ENCODE results near the gene DHX32.

Gene DHX32

DNA sequence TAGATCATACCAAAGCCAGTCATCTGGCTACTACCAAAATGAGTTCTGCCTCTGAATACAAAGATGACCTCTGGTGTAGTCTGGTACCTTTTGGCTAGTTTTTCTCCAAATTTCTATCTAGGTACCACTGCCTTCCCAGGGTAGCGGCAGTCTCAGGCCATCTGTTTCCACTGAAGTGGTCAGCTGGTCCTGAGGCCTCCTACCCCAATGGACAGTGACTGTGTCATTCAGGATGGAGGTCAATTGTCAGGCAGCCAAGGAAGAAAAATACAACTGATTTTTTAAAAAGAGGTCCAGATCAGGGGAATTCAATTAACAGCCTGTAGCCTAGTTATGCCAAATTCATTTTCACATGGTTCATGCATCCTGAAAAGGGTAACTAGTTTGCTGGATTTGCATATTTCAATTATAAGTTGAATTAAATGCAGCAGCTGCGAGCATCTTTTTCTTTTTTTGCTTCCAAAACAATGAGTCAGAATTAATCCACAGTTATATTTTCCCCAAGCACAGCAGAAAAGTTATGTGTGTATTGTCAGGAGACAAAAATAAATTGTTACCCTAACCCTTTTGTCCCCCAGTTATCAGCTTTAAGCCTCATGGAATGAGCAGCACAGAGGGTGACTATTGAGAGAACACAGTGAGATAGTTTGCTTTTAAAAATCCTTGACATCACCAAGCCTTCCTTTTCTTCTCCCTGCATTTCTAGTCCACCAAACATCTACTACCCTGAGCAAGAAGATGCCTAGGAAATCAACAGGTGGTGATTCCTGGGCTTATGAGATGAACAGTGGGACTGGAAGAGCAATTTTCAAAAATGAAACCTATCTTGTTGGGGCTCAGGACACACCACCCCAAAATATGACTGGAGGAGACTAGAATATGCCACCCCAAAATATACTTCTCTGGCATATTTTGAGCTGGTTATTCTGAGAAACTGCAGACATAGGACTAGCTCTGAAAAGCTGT lies 30.0 kb downstream of the DHX32 start:
- DNase-seq (ENCODE audit: low read depth): no peak
- TF ChIP-seq, protein P1, sequence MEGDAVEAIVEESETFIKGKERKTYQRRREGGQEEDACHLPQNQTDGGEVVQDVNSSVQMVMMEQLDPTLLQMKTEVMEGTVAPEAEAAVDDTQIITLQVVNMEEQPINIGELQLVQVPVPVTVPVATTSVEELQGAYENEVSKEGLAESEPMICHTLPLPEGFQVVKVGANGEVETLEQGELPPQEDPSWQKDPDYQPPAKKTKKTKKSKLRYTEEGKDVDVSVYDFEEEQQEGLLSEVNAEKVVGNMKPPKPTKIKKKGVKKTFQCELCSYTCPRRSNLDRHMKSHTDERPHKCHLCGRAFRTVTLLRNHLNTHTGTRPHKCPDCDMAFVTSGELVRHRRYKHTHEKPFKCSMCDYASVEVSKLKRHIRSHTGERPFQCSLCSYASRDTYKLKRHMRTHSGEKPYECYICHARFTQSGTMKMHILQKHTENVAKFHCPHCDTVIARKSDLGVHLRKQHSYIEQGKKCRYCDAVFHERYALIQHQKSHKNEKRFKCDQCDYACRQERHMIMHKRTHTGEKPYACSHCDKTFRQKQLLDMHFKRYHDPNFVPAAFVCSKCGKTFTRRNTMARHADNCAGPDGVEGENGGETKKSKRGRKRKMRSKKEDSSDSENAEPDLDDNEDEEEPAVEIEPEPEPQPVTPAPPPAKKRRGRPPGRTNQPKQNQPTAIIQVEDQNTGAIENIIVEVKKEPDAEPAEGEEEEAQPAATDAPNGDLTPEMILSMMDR (conservative IDR thresholded peaks at IDR 0.05; ENCODE audit: low read length): no peak
- H3K4me3 ChIP-seq (ENCODE audit: low read length): no peak overlapping the region

DNA sequence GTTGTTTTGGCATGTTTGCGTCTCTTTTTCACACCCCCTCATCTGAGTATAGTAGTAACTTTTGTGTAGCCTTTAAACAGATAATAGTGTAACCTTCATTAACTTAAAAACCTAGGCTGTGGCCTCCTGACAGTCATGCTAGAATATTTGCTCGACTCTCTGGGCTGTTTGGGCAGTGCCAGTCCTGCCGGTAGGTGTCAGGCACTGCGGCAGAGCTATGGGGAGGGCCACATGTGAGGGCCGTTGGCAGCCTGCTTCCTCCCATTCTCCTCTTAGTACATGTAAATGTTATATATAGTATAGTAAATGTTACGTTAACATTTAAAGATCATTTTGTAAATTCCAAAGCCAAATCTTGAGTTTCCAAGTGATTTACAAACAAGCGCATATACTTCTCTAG lies 31.6 kb downstream of the DHX32 start:
- TF ChIP-seq, protein P1 (conservative IDR thresholded peaks at IDR 0.05; ENCODE audit: low read length): no peak
- DNase-seq (ENCODE audit: low read depth): no peak
- H3K4me3 ChIP-seq (ENCODE audit: low read length): no peak overlapping the region

DNA sequence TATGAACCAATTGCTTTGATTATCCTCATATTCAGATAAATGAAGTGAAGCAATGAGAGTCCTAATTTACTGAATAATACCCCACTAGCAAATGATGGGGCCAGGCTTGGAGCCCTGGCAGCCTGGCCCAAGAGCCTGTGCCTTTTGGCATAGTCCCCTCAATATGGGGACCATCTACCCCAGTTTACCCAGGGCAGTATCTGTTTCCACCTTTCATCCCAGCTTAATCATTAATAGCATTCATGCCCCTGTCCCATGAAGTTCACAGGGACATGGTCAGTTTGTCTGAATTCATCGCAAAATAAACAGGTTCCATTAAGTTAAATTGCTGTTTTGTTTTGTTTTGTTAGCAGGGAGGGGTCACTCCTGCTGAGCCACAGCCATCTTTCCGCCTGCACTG lies 32.2 kb downstream of the DHX32 start:
- no peak overlapping the region for H3K4me3 ChIP-seq (ENCODE audit: low read length)
- no peak for DNase-seq (ENCODE audit: low read depth)
- TF ChIP-seq, protein P1 (conservative IDR thresholded peaks at IDR 0.05; ENCODE audit: low read length): no peak

DNA sequence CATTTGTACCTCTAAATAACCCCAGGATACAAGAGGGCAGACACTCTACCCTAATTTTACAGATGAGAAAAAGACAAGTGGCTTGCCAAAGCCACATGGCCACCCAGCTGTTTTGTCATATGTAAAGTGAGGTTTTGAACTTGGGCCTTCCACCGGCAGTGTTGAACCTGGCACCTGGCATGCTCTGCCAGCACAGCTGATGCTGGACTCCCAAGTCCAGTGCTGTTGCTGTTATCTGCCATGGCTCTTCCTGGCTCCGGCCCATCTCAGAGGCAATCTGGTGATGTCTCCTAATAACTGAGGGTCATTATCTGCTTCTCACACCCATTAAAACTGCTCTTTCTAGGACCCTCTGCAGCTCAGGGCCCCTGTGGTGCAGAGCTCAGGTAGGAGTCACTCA lies 32.7 kb downstream of the DHX32 start:
- no peak overlapping the region for H3K4me3 ChIP-seq (ENCODE audit: low read length)
- TF ChIP-seq, protein P1 (conservative IDR thresholded peaks at IDR 0.05; ENCODE audit: low read length): no peak
- no peak for DNase-seq (ENCODE audit: low read depth)

DNA sequence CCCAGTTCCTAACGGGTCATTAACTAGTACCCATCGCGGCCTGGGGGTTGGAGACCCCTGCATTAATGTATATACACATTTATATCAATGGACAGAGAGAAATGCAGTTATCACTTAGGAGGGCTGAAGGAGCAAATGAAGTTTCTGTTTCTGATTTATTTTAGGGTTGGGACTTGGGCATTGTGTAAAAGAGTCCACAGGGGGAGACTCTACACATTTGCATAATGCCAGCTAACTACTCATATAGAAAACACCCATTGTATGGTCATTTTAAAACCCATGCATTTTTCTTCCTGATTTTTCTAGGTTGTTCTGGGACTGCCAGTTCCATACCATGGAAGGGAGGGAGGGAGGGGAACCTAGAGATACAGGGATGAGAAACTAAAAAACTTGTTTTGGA lies 34.2 kb downstream of the DHX32 start:
- TF ChIP-seq, protein P1 (conservative IDR thresholded peaks at IDR 0.05; ENCODE audit: low read length): no peak
- no peak for DNase-seq (ENCODE audit: low read depth)
- no peak overlapping the region for H3K4me3 ChIP-seq (ENCODE audit: low read length)

DNA sequence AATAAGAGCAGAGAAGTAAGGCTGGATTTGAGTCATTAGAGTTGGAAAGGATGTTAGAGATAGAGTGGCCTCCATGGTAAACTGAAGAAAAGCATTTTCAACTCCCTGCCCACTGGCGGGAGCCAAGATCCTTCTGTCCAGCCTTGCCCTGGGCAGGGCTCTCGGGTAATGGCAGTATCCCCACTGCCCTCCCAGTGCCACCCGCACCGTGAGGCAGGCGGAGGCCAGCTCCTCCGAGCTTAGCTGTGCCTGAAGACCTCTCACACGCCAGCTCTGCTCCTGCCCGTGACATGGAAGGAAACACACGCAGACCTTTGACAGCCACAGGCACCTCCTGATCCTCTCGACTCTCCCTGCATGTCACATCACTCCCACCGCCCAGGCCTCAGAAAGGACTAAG lies 35.5 kb downstream of the DHX32 start:
- no peak overlapping the region for H3K4me3 ChIP-seq (ENCODE audit: low read length)
- TF ChIP-seq, protein P1 (conservative IDR thresholded peaks at IDR 0.05; ENCODE audit: low read length): no peak
- no peak for DNase-seq (ENCODE audit: low read depth)

DNA sequence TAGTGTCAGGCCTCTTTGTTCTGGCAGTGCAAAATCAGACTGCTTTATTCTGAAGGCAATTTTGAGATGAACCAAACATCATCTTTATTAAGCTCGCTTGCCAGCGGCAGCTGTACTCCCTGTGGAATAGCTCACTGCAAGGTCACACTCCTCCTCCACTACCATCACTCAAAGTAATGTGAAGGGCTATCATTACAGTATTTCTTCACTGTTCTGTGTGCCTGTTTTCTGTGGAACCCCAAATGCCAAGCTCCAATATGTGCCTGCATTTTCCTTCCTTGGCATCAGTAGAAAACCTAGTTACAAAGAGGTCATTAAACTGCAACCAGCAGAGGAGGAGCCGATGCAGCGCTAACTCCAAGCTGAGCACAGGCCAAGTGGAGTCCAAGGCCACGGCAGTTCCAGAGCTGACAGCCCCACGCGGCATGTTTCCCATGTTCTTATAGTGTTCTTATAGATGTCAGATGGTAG lies 36.3 kb downstream of the DHX32 start:
- TF ChIP-seq, protein P1 (conservative IDR thresholded peaks at IDR 0.05; ENCODE audit: low read length): no peak
- no peak for DNase-seq (ENCODE audit: low read depth)
- H3K4me3 ChIP-seq (ENCODE audit: low read length): no peak overlapping the region

All from AG10803 (cell line).